Measurements from ENCODE around the gene FSTL4.

Gene FSTL4

DNA sequence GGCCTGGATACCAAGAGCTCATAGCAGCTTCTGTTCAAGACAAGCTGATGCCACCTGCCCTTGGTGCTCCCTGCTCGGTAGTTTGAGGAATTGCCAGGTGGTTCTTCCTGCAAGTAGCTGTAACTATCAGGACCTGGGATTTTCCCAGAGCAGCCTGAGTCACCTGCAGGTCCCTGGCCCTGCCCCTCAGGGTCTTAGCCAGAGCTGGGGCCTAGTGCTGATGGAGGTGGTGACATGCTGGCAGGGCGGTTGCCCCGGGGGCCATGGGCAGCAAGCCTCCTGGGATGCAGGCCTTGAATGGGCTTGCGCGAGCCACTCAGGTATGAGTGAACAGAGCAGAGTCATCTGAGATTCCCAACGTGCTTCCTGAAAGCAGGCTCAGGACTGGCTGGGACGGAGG lies 298.3 kb downstream of the FSTL4 start:
- no peak for DNase-seq

GRCh38 chr5:133311176-133311575 lies 301.2 kb downstream of the FSTL4 start:
- no peak for DNase-seq

- DNase-seq = no peak
Measured at GRCh38 chr5:133309984-133310621, 302.2 kb downstream of the FSTL4 start.

DNA sequence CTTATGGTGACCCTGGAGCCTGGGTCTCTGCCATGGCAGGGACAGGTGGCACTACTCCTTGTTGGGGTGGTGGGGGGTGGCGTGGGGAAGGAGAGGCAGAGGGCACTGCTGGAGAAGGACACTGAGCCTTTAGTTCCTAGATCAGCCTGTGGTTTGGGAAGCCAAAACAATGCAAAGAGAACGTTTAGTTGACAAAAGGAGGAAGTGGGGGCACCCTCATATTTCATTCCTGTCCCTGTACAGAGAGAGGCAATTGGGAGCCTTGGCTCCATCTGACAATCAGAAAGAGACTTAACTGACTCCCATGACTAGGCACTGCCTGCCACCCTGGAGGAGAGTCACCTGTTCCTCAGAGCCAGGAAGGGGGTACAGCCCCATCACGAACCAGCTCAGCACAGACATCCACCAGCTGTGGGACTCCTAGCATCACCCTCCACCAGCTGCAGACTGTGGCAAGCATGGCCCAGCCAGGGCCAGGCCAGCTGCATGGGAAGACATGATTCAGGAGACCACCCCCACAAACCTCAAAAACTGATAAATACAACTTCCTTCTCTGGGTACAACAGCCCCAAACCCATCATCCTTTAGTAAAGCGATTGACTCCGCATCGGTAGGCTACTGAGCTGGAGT lies 303.1 kb downstream of the FSTL4 start:
- no peak for DNase-seq

DNA sequence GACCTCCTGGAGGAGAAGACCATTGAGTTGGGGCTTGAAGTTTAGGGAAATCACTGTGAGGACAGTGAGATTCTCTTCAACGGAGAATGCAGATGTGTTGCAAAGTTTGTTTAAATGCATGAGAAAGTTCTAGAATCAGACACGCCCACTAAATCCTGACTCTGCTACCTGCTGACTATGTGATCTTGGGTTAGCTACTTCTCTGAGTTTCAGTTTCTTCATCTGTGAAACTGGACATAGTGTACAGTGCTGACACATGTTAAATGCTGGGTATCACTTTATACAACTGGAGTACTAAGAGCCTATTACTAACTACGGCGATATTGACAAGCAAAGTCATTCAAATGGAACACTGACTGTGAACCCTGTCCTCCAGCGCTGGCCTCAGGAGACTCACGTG lies 305.1 kb downstream of the FSTL4 start:
- DNase-seq = no peak

GRCh38 chr5:133304707-133305216 lies 307.6 kb downstream of the FSTL4 start:
- no peak for DNase-seq

GRCh38 chr5:133304178-133304577 lies 308.2 kb downstream of the FSTL4 start:
- DNase-seq = no peak

- no peak for DNase-seq
Measured at GRCh38 chr5:133303298-133303697, 309.0 kb downstream of the FSTL4 start.

DNA sequence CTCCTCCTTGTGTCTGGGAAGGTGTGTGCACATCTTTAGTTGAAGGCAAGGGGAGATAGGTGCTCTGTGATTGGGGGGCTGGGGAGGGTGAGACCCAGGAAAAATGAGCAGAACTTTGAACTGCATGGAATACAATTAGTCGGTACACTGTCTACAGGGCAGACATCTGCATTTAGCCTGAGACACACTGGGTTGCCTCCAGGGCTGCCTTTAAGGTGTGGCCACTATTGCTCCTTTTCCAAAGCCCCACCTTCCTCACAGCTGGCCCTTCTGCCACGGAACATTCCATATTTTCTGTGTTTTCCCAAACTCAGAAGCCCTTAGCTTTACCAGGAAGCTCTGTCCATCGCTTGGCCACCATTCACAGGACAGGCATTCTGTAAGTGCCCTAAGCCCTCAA lies 312.6 kb downstream of the FSTL4 start:
- DNase-seq = no peak

DNA sequence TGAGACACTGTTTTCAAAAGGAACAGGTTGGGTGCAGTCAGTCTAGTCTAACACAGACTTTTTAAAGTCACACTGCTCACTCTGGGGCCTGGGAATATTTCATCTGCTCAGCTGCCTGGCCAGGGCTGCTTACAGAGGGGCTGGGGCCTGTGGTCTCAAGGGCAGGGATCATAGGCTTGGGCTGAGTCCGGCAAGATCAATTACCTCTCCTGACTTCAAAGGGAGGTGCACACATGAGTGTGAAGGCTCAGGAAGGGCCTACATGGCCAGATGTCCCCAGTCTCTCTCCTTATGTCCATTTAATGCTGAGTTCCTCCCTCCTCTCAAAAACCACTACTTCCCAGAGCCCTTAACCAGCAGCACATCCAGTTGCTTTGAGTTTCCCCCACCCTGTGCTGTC lies 313.3 kb downstream of the FSTL4 start:
- no peak for DNase-seq

- DNase-seq = no peak
Measured at GRCh38 chr5:133298447-133298846, 313.9 kb downstream of the FSTL4 start.

DNA sequence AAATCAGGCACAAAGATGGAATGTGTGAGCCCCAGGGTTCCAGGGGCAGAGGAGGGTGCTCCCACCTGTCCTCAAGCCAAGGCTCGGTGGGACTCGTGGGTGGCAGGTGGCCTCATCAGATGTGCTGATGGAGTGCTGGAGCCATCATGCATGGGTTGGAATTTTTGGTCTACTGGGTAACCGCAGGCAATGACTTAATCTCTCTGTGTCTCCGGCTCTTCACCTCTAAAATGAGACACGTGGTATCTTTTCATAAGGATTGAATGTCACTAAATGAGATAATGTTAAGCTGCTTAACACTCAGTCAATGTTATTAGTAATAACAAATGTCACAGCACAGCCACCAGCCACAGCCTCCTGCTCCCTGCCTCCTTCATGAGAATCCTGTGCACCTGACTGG lies 315.0 kb downstream of the FSTL4 start:
- no peak for DNase-seq

DNA sequence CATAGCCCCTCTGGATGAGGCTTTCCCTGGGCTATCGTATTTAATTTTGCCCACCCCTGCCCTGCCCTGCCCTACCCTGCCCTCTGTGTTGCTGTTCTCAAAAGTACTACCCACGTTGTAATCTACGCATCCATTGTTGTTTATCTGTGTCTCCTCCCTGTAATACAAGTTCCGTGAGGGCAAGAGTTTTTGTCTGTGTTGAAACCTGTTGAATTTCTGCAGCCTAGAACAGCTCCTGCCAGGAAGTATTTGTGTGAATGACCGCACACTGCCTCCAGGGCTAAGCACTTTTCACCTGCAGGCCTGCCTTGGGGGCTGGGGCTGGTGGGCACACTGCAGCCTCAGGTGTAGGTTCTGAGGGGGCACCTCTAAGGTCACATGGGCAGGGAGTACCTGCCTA lies 315.7 kb downstream of the FSTL4 start:
- DNase-seq = no peak

GRCh38 chr5:133295520-133295919 lies 316.8 kb downstream of the FSTL4 start:
- DNase-seq = no peak

DNA sequence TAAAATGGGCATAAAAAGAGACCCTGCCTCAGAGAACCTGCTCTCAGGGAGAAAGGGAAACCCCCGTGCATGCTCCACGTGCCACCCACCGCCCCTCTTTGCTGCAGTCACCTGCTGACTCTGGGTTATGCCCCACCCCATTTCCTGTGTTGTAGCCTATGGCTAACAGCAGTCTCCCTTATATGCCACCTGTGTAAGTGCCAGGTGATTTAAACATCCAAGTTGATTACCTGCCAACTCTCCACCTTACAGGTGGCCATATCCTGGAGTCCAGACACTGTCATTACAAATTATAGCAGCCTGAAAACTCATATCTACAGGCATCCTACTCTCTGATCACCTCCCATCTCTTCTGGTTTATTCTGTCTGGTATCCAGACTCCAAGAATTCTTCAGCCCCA lies 318.0 kb downstream of the FSTL4 start:
- no peak for DNase-seq

- no peak for DNase-seq
Measured at GRCh38 chr5:133293960-133294359, 318.4 kb downstream of the FSTL4 start.

DNA sequence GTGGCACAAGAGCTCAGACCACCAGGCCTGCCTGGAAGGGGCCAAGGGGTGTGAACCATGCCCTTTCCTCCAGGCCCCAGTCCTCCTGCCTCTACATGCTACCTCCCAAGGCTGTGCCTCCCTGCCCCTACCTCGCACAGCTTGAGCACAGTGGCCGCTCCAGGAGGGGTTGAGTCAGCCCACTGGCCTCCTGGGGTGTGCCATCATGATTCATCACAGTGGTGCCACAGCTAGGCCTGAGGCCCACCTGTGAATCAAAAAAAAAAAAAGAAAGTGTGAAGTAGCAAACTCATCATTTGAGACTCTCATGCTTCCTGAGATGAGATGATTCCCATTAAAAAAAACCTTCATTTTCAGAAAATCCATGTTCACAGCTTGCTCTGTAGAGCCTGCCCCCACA lies 320.0 kb downstream of the FSTL4 start:
- DNase-seq = no peak

GRCh38 chr5:133291524-133291923 lies 320.8 kb downstream of the FSTL4 start:
- no peak for DNase-seq

DNA sequence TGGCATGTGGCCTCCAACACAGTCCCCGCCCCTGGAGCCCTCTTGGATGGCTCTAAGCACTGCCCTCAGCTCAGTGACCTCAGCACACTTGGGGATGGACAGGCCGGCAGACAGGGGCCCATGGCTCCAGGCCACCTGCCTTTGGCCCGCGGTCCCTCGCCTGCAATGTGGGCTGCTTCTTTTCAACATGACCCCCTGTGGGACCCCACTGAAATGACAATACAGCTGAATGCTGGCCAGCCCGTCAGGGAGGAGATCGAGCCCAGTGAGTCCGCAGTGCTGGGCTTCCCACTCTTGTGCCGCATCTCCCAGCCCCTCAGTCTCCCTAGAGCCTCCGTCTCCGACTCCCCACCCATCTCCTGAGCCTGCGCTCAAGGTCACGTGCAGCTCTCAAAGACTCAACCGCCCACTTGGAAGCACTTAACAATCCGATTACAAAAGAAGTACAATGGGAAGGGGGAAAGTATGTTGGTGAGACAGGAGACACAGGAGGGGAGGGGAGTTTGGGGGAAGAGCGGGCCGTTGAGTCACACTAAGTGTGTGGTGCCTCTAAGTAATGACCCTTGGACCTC lies 321.6 kb downstream of the FSTL4 start:
- DNase-seq = peak; percentile 29

DNA sequence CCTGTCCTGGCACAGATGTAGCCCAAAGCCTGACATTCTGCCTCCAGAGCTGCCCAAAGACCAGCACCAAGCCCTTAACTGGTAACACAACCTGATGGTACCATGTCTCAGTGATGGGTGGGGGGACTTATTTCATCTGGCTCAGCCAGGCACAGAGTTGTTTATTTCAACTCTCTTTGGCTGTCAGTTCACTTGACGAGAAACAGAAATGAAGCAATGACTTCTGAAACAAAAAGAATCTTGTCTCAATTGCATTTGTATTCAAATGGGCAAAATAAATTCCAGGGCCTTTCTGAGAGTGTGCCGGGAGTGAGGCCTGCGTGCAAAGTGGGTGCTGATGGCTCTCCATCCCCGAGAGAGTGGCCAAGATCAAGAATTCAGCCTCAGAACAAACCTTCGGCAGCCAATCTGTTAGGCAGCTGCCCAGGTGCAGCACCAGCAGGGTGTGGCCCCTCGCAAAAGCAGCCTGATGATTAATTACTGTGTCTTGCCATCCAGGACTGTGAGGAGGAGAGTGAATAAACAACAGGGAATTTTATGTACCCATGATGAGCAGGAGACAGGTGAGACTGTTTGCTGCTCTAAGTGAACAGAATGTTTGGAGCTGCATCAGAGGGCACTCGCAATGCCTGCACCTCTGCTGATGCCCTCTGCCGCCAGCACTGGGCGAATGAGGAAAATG lies 322.5 kb downstream of the FSTL4 start:
- no peak for DNase-seq

DNA sequence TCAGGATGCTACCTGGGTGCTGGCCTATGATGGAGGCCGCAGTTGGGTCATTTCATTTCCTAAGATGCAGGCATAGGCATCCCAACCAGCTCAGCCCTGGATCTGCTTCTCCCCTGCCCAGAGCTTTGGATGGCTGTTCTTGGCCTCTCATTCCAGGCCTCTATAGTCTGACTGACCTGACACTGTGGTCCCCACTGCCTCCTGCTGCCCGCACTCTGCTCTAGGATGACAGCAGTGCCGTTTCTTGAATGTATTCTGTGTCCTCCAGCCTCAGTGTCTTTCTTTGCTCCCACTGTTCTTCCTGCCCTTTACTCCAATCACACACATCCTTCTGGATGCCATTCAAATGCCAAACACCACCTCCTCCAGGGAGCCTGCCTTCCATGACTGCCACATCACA lies 324.8 kb downstream of the FSTL4 start:
- DNase-seq = peak; percentile 12

DNA sequence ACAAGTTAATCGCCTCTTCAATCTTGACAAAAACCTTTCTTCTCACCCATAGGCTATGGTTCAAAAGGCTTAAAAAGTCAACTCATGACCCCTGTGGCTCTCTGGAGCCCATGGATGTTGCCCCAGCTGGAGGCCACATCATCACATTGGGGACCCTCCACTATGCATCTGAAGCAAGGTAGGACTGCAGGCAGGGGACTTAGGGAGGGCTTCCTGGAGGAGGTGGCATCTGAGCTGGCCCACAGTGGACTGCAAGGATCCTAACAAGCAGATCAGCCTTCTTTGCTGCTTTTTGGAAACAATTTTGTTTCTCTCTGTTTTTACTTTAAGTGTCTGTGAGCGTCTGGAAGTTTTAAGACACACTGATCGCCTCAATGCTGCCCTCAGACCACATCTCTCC lies 325.9 kb downstream of the FSTL4 start:
- no peak for DNase-seq

GRCh38 chr5:133285583-133286021 lies 326.7 kb downstream of the FSTL4 start:
- DNase-seq = no peak

DNA sequence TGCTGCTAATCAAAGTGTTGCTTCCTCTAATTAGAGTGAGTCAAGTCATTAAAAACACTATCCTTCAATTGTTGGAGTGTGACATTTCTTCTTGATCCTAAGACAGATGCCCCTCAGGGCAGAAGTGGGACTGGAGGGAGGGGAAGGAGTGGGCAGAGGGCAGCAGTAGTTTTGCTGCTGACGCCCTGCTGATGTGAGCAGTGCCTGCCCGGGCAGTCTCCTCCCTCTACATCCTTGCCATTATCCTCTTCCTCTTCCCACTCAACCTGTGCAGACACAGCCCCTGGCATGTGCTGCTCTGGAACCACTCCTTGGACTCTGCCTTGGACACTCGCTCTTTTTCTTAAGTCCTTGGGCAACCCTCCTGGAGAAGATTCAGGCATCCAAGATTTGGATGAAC lies 328.0 kb downstream of the FSTL4 start:
- no peak for DNase-seq

All from NCI-H1436 (cell line).